ENCODE data around the gene STRADB. TPM values are rescaled to one million over a fixed set of nuclear protein-coding genes. Genes with fewer than 3 reads are reported as not detected.
A peak's percentile ranks its signal among the peaks of the same experiment; 100 is the strongest.

STRADB gene
- total RNA-seq, 4 donors from 2014 or later = 9.3 to 34.9 (median 13.0) TPM

DNA sequence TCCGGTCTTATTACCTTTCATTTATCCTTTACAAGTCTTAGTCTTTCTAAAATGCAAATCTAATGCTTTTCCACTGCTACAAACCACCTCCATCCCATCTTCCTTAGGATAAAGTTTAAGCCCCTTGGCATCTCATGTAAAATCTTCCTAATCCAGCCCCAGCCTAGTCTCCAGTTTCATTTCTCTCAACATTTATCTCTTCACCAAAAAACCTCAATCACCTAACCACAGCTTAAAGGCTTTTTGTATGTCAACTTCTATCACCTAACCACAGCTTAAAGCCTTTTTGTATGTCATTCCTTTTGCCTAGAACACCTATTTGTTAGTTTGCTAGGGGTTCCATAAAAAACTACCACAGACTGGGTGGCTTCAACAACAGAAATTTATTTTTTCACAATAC is 4.5 kb upstream of the STRADB start:
- 86 to 89% methylated on average over 1 of the region's 1 CpG for WGBS, 2 donors (ENCODE audit: low coverage in 1 of 2)
- no peak for TF ChIP-seq POLR2AphosphoS5 (IDR thresholded peaks at IDR 0.05)
- TF ChIP-seq CTCF (IDR thresholded peaks at IDR 0.05) = no peak
- TF ChIP-seq POLR2A (IDR thresholded peaks at IDR 0.05) = no peak
- TF ChIP-seq EP300 (IDR thresholded peaks at IDR 0.05) = no peak
- ATAC-seq = no peak
- Histone ChIP-seq H3K9me3 (no peaks in the 10 kb centered on the region), H3K36me3 (no peaks in the 10 kb centered on the region), H3K4me1 (peaks cover 11 to 87% (median 14%) of the 10 kb centered on the region in 3 donors), H3K27ac (no peak overlapping the region), H3K27me3 (no peaks in the 10 kb centered on the region), H3K4me3 (no peak overlapping the region)

DNA sequence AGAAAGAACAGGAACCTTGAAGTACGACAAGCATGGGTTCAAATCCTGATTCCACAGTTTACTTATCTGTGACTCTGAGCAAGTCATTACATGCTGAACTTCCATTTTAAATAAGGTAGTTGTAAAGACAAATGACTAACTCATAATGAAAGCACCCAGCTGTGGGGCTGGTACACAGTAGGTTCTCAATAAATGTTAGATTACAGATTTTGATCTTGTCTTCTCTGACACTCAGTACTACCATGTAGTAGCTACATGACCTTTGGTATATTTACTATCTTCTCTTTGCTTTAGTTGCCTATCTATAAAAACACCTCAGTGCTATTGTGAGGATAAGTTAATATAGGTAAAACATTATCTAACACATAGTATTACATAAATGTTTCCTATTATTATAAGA is 3.5 kb upstream of the STRADB start:
- ATAC-seq = no peak
- TF ChIP-seq POLR2A (IDR thresholded peaks at IDR 0.05) = no peak
- no peak for TF ChIP-seq POLR2AphosphoS5 (IDR thresholded peaks at IDR 0.05)
- no peak for TF ChIP-seq CTCF (IDR thresholded peaks at IDR 0.05)
- Histone ChIP-seq H3K36me3 (no peaks in the 10 kb centered on the region), H3K27me3 (no peaks in the 10 kb centered on the region), H3K9me3 (no peaks in the 10 kb centered on the region), H3K4me1 (peaks cover 11 to 88% (median 14%) of the 10 kb centered on the region in 3 donors), H3K4me3 (no peak overlapping the region), H3K27ac (no peak overlapping the region)
- 82 to 96% methylated on average over 1 of the region's 1 CpG for WGBS, 2 donors (ENCODE audit: low coverage in 1 of 2)

GRCh38 chr2:201448701-201449100 is 2.8 kb upstream of the STRADB start:
- no peak for TF ChIP-seq CTCF (IDR thresholded peaks at IDR 0.05)
- no peak for TF ChIP-seq EP300 (IDR thresholded peaks at IDR 0.05)
- TF ChIP-seq POLR2A (IDR thresholded peaks at IDR 0.05) = no peak
- TF ChIP-seq POLR2AphosphoS5 (IDR thresholded peaks at IDR 0.05) = no peak
- Histone ChIP-seq H3K27me3 (no peaks in the 10 kb centered on the region), H3K27ac (no peak overlapping the region), H3K9me3 (no peaks in the 10 kb centered on the region), H3K36me3 (no peaks in the 10 kb centered on the region), H3K4me3 (no peak overlapping the region), H3K4me1 (peaks cover 11 to 88% (median 14%) of the 10 kb centered on the region in 3 donors)
- 89 to 94% methylated on average over 4 of the region's 4 CpGs for WGBS, 2 donors (ENCODE audit: low coverage in 1 of 2)
- no peak for ATAC-seq

DNA sequence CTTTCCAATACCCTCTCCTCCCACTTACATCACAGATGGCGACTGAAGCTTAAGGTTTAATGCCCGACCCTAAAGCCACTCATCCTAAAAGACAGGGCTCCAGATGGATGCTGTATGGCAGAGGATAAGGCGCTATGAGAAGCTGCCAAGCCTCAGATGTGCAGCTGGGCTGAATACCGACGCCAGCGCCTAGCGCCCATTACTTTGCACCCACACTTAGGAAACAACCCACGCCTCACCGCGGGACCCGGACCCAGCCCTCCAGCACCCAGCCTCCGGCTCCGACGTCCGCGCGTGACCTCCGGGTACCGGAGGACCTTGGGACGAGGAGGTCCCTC is 617 bp upstream of the STRADB start:
- Histone ChIP-seq H3K4me3 (peak overlapping the region; percentile 66 to 92), H3K27me3 (no peaks in the 10 kb centered on the region), H3K9me3 (no peaks in the 10 kb centered on the region), H3K27ac (peak overlapping the region; percentile 65 to 95 (median 92)), H3K36me3 (peaks cover 0 to 13% of the 10 kb centered on the region in 2 donors), H3K4me1 (peaks cover 7 to 71% (median 14%) of the 10 kb centered on the region in 3 donors)
- TF ChIP-seq POLR2A (IDR thresholded peaks at IDR 0.05) (no peak), POLR2AphosphoS5 (IDR thresholded peaks at IDR 0.05) (no peak), CTCF (IDR thresholded peaks at IDR 0.05) (no peak), EP300 (IDR thresholded peaks at IDR 0.05) (no peak)
- 0 to 7% methylated on average over 2 to 3 of the region's 20 CpGs for WGBS, 2 donors (ENCODE audit: low coverage in 1 of 2)
- ATAC-seq = peak; percentile 14

DNA sequence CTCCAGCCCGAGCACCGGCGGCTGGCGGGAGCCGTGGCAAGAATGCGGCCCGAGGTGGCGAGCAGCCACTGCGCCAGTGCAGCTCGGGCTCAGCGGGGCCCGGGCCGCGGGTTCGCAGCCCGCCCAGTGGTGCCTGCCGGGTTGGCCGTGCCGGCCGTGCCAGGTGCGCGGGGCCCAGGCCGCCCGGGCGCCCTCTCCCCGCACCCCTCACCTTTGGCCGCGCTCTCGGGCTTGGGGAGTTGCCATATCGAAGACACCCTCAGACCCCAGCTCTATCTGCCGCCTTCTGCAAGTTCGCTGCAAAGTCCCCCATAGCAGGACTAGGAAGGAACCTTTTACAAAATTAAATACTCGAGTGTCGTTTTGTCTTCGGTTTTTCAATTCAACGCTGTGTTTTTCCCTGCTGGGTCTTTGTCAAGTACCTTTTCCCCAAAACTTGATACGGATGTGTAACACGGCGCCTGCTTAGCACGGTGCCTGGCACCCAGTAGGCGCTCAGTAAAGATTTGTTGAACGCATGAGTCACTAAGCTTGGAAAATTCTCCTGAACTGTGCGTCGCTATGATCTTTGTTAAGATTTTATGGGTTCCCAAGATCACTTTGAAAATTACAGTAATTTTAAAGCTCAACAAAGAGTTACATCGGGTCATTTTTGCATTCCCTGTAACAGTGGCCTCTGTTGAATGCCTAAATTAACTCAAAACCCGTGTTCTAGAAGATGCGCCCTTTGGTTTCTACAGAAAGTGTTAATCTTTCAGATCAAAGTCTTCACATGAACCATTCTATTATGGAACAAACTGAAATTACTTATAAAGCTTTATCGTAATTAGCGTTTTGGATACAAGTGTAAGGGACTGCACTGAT is 750 bp downstream of the STRADB start:
- no peak for ATAC-seq
- peaks cover 0 to 58% (median 9%) of the 10 kb centered on the region in 3 donors for H3K4me1 ChIP-seq
- peak overlapping the region; percentile 72 to 95 (median 92) for H3K27ac ChIP-seq
- no peaks in the 10 kb centered on the region for H3K27me3 ChIP-seq
- H3K4me3 ChIP-seq = peak overlapping the region; percentile 66 to 92
- TF ChIP-seq POLR2AphosphoS5 (IDR thresholded peaks at IDR 0.05) (no peak), CTCF (IDR thresholded peaks at IDR 0.05) (no peak), EP300 (IDR thresholded peaks at IDR 0.05) (no peak), POLR2A (IDR thresholded peaks at IDR 0.05) (no peak)
- 18 to 38% methylated on average over 13 to 26 of the region's 49 CpGs for WGBS, 2 donors (ENCODE audit: low coverage in 1 of 2)
- H3K9me3 ChIP-seq = no peaks in the 10 kb centered on the region
- peaks cover 0 to 22% of the 10 kb centered on the region in 2 donors for H3K36me3 ChIP-seq

Measured in gastroesophageal sphincter (tissue), 4 donors.